Activated CD8-positive, alpha-beta T cell treated with anti-CD3 and anti-CD28 coated beads for 36 hours (primary cell): Measurements from ENCODE around the gene ACSF2. TPM values are rescaled to one million over a fixed set of nuclear protein-coding genes. Genes with fewer than 3 reads are reported as not detected.
"Not testable (repeated sequence)": the region's sequence is repeated elsewhere in the genome, so short reads cannot be mapped to it uniquely, and the experiment has no call there.

Experiments used
- ATAC-seq: fragments of 200-7000 bp; cut with Tn5 transposase; one replicate; pipeline ENCODE4 v1.10.0; 2021; ENCODE audit warnings: mild to moderate bottlenecking, moderate library complexity
- CTCF ChIA-PET: fragments of 350-600 bp; sonication (Branson Sonifier 250); formaldehyde crosslinking; loops from one replicate; lab custom pipeline; 2021; ENCODE audit warnings: antibody characterized with exemption; lab: Charles Lee
- POLR2A ChIA-PET: fragments of 350-600 bp; sonication (Branson Sonifier 250); formaldehyde crosslinking; loops from one replicate; lab custom pipeline; 2021; ENCODE audit warnings: antibody characterized with exemption; lab: Charles Lee
- DNase-seq: peaks from one replicate; pipeline ENCODE4 v3.0.0-alpha.2; 2020
- H3K27ac Mint-ChIP-seq: one replicate; pipeline ENCODE4 v1.8.0; 2021; ENCODE audit warnings: mild to moderate bottlenecking, mixed read lengths
- H3K27me3 Mint-ChIP-seq: one replicate; pipeline ENCODE4 v1.8.0; 2021; ENCODE audit warnings: mixed read lengths
- H3K36me3 Mint-ChIP-seq: one replicate; pipeline ENCODE4 v1.8.0; 2021; ENCODE audit warnings: low read depth, mixed read lengths
- H3K4me1 Mint-ChIP-seq: one replicate; pipeline ENCODE4 v1.8.0; 2021; ENCODE audit warnings: low read depth, mixed read lengths
- H3K4me3 Mint-ChIP-seq: one replicate; pipeline ENCODE4 v1.8.0; 2021; ENCODE audit warnings: mild to moderate bottlenecking, moderate library complexity, mixed read lengths
- H3K9me3 Mint-ChIP-seq: one replicate; pipeline ENCODE4 v1.8.0; 2021; ENCODE audit warnings: mixed read lengths
- intact Hi-C: fragments of 100-400 bp; cut with micrococcal nuclease; formaldehyde crosslinking; loops from one replicate; pipeline ENCODE4 v1.10.0; 2022
- total RNA-seq, 2 experiments: library from RNA; stranded (reverse); gene quantifications; one replicate each; pipeline ENCODE4 v1.2.3, GENCODE V29; 2021
- TF ChIP-seq, protein P1 (sequence below): fragments of 200-600 bp; IDR thresholded peaks from one replicate; pipeline ENCODE4 v1.8.0; 2022; ENCODE audit warnings: antibody characterized with exemption, mild to moderate bottlenecking

The ACSF2 gene
- total RNA-seq, 2 experiments from 2014 or later = 14.5 to 17.5 TPM

DNA sequence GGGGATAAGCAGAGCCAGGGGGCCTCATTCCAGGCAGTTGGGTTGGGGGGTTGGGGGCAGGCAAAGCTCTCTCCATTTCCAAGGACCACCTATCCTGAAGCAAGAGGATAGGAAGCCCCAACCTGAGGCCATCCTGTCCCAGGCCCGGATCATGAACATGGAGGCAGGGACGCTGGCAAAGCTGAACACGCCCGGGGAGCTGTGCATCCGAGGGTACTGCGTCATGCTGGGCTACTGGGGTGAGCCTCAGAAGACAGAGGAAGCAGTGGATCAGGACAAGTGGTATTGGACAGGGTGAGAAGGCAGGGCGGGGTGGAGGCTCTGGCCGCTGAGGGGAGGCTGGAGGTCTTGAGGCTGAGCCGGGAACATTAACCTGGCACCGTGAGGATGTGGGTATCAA lies 46.3 kb downstream of the ACSF2 start:
- Mint-ChIP-seq H3K27me3 (peaks cover 17% of the 10 kb centered on the region), H3K9me3 (no peaks in the 10 kb centered on the region), H3K4me3 (no peak overlapping the region), H3K36me3 (no peaks in the 10 kb centered on the region), H3K27ac (no peak overlapping the region), H3K4me1 (peaks cover 4% of the 10 kb centered on the region)
- ChIA-PET POLR2A (interaction anchor here (0.8 kb wide), 1 partner anchor 13 kb away, joined by 3 read pairs; no protein-coding TSS in a partner anchor), CTCF (interaction anchor here (3.6 kb wide), 1 partner anchor 75 kb away, joined by 14 read pairs; the partner anchor contains the start of gene LRRC59)
- intact Hi-C loops = no loop called here
- DNase-seq (no peak), ATAC-seq (no peak)
- TF ChIP-seq, protein P1, sequence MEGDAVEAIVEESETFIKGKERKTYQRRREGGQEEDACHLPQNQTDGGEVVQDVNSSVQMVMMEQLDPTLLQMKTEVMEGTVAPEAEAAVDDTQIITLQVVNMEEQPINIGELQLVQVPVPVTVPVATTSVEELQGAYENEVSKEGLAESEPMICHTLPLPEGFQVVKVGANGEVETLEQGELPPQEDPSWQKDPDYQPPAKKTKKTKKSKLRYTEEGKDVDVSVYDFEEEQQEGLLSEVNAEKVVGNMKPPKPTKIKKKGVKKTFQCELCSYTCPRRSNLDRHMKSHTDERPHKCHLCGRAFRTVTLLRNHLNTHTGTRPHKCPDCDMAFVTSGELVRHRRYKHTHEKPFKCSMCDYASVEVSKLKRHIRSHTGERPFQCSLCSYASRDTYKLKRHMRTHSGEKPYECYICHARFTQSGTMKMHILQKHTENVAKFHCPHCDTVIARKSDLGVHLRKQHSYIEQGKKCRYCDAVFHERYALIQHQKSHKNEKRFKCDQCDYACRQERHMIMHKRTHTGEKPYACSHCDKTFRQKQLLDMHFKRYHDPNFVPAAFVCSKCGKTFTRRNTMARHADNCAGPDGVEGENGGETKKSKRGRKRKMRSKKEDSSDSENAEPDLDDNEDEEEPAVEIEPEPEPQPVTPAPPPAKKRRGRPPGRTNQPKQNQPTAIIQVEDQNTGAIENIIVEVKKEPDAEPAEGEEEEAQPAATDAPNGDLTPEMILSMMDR = no peak

DNA sequence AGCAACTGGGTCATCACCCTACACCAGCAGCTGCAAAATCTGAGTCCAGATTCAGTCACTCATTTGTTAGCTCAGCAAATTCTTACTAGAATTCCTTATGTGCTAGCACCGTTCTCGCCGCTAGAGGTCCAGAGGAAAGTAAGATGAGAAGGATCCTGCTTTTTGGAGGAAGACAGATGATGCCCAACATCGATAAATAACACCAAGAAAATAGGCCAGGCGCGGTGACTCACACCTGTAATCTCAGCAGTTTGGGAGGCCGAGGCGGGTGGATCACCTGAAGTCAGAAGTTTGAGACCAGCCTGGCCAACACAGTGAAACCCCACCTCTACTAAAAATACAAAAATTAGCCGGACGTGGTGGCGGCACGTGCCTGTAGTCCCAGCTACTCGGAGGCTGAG lies 46.7 kb downstream of the ACSF2 start:
- H3K4me3 Mint-ChIP-seq, POLR2A ChIA-PET, H3K36me3 Mint-ChIP-seq, ATAC-seq, H3K9me3 Mint-ChIP-seq, DNase-seq, H3K4me1 Mint-ChIP-seq, intact Hi-C loops, H3K27ac Mint-ChIP-seq: not testable (repeated sequence)
- CTCF ChIA-PET = interaction anchor here (0.7 to 3.6 kb wide), 3 partner anchors 11 to 75 kb away, joined by 3 to 14 read pairs (median 3); partner anchors contain the start of gene LRRC59
- peaks cover 14% of the 10 kb centered on the region for H3K27me3 Mint-ChIP-seq

DNA sequence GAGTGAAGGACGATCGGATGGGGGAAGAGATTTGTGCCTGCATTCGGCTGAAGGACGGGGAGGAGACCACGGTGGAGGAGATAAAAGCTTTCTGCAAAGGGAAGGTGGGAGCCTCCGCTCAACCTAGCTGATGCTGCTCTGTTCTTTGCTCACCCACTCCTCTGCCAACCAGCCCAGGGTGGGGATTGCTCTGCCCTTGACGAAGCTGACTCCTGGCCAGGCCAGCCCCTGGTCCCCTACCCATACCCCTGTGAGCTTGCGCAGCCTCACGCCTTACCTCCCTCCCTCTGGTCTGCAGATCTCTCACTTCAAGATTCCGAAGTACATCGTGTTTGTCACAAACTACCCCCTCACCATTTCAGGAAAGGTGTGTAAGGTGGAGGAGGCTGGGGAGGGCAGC lies 47.9 kb downstream of the ACSF2 start:
- peaks cover 7% of the 10 kb centered on the region for H3K27me3 Mint-ChIP-seq
- intact Hi-C loops = no loop called here
- ChIA-PET POLR2A (interaction anchor here (0.6 kb wide), 1 partner anchor 17 kb away, joined by 4 read pairs; no protein-coding TSS in a partner anchor), CTCF (interaction anchor here (0.9 to 3.6 kb wide), 4 partner anchors 10 to 156 kb away, joined by 3 to 14 read pairs (median 4); partner anchors contain the start of gene LRRC59)
- peaks cover 6% of the 10 kb centered on the region for H3K4me1 Mint-ChIP-seq
- no peaks in the 10 kb centered on the region for H3K36me3 Mint-ChIP-seq
- H3K9me3 Mint-ChIP-seq = no peaks in the 10 kb centered on the region
- no peak overlapping the region for H3K4me3 Mint-ChIP-seq
- ATAC-seq = no peak
- no peak overlapping the region for H3K27ac Mint-ChIP-seq
- TF ChIP-seq, protein P1 = no peak
- DNase-seq = no peak

- intact Hi-C loops = no loop called here
- peaks cover under 1% of the 10 kb centered on the region for H3K36me3 Mint-ChIP-seq
- H3K27me3 Mint-ChIP-seq = peaks cover 5% of the 10 kb centered on the region
- ChIA-PET POLR2A (no interaction called here), CTCF (interaction anchor here (1.0 to 1.1 kb wide), 2 partner anchors 27 to 77 kb away, joined by 4 read pairs; partner anchors contain the start of gene LRRC59)
- peaks cover 7% of the 10 kb centered on the region for H3K4me1 Mint-ChIP-seq
- DNase-seq (no peak), ATAC-seq (no peak)
- H3K27ac Mint-ChIP-seq = no peak overlapping the region
- H3K9me3 Mint-ChIP-seq = no peaks in the 10 kb centered on the region
- H3K4me3 Mint-ChIP-seq = no peak overlapping the region
- TF ChIP-seq, protein P1 = no peak
These were observed 48.5 kb downstream of the ACSF2 start for GRCh38 chr17:50474523-50474922.

GRCh38 chr17:50475362-50475761 lies 49.3 kb downstream of the ACSF2 start:
- DNase-seq = no peak
- peaks cover 16% of the 10 kb centered on the region for H3K4me1 Mint-ChIP-seq
- intact Hi-C loops = no loop called here
- POLR2A ChIA-PET = no interaction called here
- ATAC-seq = no peak
- TF ChIP-seq, protein P1 = no peak
- H3K27me3 Mint-ChIP-seq = peaks cover 3% of the 10 kb centered on the region
- CTCF ChIA-PET = interaction anchor here (1.1 kb wide), 1 partner anchor 78 kb away, joined by 4 read pairs; the partner anchor contains the start of gene LRRC59
- peaks cover 6% of the 10 kb centered on the region for H3K36me3 Mint-ChIP-seq
- no peaks in the 10 kb centered on the region for H3K9me3 Mint-ChIP-seq
- no peak overlapping the region for H3K27ac Mint-ChIP-seq
- H3K4me3 Mint-ChIP-seq = no peak overlapping the region

DNA sequence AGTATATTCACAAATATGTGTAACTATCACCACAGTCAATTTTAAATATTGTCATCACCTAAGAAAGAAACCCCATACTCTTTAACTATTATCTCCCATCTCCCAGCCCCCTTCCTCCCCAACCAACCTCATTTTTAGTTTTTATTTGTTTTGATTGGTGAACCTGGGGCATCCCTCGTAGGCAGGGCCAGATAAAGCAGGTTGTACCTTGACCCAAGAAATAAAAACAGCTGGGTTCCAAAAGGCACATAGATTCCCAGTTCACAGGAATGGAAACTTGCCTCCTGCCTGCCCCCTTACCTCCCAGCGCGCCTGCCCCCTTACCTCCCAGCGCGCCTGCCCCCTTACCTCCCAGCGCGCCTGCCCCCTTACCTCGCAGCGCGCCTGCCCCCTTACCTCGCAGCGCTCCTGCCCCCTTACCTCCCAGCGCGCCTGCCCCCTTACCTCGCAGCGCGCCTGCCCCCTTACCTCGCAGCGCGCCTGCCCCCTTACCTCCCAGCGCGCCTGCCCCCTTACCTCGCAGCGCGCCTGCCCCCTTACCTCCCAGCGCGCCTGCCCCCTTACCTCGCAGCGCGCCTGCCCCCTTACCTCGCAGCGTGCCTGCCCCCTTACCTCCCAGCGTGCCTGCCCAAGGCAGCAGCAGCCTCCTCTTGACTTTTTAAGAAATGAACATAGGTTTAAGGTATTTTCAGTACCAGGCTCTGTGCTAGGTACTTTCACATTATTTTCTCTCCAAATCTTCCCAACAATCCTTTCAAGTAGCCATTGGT lies 49.9 kb downstream of the ACSF2 start:
- H3K9me3 Mint-ChIP-seq, H3K36me3 Mint-ChIP-seq, H3K4me3 Mint-ChIP-seq, intact Hi-C loops, POLR2A ChIA-PET, H3K27me3 Mint-ChIP-seq, ATAC-seq, H3K27ac Mint-ChIP-seq, DNase-seq: not testable (repeated sequence)
- CTCF ChIA-PET = interaction anchor here (0.6 to 4.1 kb wide), 5 partner anchors 49 to 501 kb away, joined by 3 to 26 read pairs (median 4); partner anchors contain the start of gene LRRC59
- peaks cover 18% of the 10 kb centered on the region for H3K4me1 Mint-ChIP-seq
